ENCODE measurements around the gene MYOM1.
A peak's percentile ranks its signal among the peaks of the same experiment; 100 is the strongest.

MYOM1 gene

DNA sequence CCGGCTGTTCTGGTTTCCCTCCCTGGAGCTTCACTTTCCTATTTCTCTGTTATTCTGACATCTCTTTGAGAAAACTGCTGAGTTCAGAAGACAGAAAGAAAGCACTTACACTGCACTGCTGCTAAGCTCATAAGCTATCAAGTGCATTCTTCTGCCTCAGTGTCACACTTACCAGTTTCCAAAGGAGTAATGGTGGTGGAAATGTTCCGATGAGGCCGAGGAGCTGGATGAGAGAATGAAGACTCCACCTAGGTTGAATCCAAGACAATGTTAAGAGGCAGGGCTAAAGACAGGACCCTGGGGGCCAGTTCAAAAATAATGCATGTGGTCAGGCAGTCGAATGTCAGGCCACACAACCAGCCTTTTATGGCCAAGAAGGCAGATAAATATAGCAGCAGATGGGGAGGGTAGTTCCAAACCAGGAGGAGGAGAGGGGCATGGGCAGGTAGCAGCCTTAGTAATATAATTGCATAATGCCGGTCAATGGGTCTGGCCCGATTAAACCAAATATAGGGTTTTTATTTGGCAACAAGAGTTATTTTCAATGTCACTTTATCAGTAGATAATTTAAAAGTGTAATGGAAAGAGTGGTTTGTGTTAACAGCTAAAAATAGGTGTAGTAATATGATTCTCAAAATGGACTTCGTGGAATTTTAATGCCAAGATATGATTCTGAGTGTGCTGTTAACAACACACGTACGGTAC, at the start of gene MYOM1:
MYOM1 (minus strand) TSS at position 338 of the 705 bp plus-strand sequence. CDS start 4,745 bp downstream, outside the sequence.
- DNase-seq (ENCODE audit: low read depth): no peak

DNA sequence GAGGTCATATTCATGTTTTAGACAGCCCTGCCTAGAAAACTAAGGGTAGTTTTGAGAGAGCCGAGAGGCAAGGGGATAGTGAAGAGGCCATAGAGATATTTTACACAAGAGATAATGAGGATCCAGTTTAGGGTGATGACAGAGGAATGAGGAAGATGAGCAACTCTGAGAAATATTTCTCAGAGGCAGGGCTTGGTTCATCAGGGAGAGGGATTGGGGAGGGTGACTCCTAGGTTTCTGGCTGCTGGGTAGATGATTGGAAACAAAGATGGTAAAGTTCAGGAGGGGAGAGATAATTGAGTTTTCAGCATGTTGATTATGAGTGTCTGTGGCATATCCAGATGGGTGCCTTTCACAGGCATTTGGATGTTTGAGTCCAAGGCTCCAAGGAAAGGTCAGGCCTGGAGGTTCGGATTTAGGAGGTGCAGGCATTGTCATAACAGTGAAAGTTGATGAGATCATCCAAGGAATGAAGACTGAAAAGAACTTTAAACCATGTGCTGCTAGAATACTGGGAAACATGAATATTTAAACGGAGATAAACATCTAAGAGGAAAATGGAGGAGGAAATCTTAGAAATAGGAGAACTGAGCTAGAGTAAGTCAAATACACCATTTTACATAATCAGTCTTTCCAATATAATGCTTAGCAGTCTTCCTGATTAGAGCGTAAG, 49.6 kb upstream of the MYOM1 start:
- no peak for DNase-seq (ENCODE audit: low read depth)

DNA sequence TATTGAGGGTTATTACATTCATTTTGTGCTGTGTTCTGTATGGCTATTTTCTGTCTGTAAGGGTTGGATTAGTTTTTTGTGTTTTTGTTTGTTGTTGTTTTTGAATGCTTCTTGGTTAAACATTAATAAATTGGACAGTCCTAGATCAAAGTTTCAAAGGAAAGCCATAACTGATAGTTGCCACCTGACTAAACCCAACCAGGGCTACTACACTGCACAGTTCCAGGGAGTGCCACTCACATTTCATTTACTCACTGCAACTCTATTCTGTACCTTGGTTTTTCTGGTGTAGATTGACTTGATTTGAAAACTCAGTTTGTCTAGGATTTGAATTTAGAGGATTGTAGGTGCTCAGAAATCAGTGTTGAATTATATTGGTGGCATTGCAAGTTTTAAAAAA, 48.5 kb upstream of the MYOM1 start:
- no peak for DNase-seq (ENCODE audit: low read depth)

- no peak for DNase-seq (ENCODE audit: low read depth)
Observed at GRCh38 chr18:3266062-3266608, 46.4 kb upstream of the MYOM1 start.

GRCh38 chr18:3265564-3266033, 45.8 kb upstream of the MYOM1 start:
- DNase-seq (ENCODE audit: low read depth): no peak

GRCh38 chr18:3264362-3264761, 44.6 kb upstream of the MYOM1 start:
- DNase-seq (ENCODE audit: low read depth): no peak

DNA sequence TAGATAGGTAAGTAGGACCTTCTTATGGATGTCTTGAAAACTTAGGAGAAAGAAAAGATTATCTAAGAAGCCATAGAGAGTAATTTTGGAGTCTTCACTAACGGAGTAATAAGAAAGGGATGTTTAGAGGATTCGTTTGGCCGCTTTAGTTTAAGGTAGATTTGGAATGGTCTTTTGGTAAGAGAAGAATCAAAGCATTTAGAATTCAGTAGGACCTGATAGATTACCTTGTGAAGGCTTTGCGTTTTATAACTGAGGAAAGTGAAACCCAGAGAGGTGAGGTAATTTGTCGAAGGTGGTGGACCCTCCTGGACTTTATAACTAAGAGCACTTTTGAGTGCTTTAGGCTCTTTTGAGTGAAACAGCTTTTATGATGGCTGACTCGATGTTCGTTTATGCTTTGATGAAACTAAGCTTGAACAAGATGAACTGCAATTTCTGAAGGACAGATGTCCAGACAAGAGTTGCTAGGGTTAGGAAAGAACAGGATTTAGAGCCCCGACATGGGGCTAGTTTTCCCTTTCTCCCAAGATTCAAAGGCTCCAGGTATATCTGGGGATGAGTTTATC, 43.4 kb upstream of the MYOM1 start:
- DNase-seq (ENCODE audit: low read depth): no peak

- DNase-seq (ENCODE audit: low read depth): peak; percentile 20
Observed at GRCh38 chr18:3262234-3263131, 42.7 kb upstream of the MYOM1 start.

DNA sequence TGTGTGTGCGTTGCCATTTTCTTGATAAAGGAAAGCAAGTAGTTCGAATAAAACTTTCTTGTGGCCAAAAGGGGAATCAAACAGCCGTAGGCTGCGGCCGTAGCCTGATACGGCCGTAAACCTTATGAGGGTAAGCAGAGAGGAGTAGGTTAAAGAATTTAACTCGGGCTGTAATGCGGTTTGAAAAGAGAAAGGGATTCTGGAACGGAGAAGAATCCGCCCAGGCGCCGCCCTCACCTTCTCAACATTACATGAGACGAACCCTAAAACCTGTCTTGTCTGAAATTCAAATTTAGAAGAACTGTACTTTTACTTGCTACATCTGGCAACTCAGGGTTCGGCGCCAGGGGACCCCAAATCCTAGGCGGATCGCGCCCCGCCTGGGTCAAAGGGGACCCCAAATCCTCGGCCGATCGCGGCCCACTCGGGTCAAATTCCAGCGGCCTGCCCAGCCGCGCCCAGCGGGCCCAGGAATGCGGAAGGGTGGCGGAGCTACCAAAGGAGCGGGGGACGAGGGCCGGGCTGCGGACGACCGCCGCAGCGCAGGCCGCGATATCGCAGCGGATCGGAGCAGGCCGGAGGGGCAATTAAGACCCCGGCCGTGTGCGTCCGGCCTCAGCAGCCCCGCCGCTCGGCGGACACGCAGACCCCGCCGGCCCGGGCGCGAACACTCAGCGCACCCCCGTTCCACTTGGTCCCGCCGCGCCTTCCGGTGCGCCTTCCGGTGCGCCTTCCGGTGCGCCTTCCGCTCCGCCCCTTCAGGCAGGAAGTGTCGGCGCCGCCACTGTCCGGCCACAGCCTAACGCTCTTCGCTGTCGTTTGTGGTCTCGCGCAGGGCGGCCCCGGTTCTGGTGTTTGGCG, 41.8 kb upstream of the MYOM1 start, which contains the start of gene MYL12B:
MYL12B (plus strand) TSS at position 761 of the 861 bp plus-strand sequence. CDS start 10,766 bp downstream, outside the sequence.
- DNase-seq (ENCODE audit: low read depth): peak; percentile 75

DNA sequence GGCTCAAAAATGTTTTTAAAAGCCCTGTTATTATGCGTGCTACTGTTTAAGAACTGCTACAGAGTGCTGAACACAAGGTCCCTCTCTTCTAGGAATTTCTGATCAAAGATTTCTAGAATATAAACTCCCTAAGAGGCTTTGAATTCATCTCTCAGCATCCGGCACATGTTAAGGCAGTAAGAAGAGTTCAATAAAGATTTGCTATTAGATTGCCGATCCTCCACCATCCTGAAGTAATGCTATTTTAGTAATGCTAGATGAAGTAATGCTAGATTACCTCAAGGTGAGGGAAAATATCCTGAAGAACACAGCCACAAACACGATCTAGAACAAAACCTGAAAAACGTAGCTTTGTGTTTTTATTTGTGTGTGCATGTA, 41.2 kb upstream of the MYOM1 start:
- no peak for DNase-seq (ENCODE audit: low read depth)

- no peak for DNase-seq (ENCODE audit: low read depth)
Observed at GRCh38 chr18:3257627-3258120, 37.9 kb upstream of the MYOM1 start.

- DNase-seq (ENCODE audit: low read depth): no peak
Observed at GRCh38 chr18:3256693-3257626, 37.2 kb upstream of the MYOM1 start.

GRCh38 chr18:3255611-3256165, 35.9 kb upstream of the MYOM1 start:
- DNase-seq (ENCODE audit: low read depth): no peak

- DNase-seq (ENCODE audit: low read depth): no peak
Observed at GRCh38 chr18:3254725-3255124, 35.0 kb upstream of the MYOM1 start.

DNA sequence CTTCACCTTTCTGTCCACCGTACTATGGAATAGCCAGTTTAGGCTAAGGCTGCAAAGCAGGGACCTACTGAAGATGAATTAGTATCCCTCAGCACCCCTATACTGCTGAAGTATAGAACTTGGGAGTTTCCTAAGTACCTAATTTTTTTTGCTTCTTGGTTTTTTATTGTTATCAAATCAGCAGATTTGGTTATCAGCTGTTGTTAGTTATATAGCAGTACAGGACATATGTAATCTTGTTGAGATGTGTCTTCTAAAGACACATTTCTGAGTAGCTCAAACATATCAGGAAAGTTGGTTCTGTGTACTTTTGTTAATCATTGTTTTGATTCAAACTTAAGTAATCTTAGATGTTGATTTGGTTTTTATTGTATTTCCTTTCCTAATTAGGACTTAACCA, 33.1 kb upstream of the MYOM1 start:
- no peak for DNase-seq (ENCODE audit: low read depth)

DNA sequence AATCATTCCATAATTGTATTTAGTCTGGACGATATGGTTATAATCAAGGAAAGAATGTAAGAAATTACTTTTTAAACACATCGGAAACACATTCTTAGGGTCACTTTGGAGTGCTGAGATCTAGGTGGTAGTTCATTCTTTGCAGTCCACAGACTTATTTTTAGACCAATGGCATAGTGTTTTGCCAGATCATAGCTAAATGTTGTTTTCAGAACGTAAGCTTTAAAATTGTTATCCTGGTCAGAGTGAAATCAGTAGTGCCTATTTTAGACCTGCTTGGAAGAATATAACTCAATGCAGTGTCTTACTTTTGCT, 32.2 kb upstream of the MYOM1 start:
- no peak for DNase-seq (ENCODE audit: low read depth)

DNA sequence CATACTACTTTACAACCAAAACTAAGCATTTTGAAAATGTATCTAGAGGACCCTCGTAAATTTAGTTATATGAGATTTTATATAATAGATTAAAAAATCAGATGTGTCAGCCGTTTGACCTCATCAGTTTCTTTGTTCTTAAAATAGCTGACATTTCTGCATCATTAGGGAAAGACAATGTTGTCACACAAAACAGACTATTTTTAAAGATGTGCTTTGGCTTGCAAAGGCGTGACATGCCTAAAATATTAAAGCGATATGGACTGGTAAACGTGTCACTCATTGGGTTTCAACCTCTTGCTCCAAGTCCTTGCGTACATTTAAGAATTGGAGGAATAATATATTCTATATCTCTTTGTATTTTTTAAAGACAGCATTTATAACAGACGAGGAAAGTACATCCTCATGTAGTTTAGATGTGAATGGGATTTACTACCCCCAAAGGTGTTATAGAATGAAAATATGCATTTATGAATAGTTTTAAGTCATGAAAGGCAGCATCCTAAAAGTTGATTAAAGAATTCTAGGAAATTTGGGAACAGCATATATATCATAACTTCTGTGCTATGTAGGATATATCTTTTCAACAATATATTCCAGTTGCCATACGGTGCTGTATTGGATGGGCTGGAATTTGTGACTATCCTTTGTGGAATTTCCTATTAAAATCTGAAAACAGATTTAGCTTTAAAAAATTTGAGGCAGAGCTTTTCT, 31.6 kb upstream of the MYOM1 start:
- no peak for DNase-seq (ENCODE audit: low read depth)

GRCh38 chr18:3250237-3251107, 30.7 kb upstream of the MYOM1 start:
- no peak for DNase-seq (ENCODE audit: low read depth)
